Muscle of back (tissue), 11 donors: ENCODE results near the gene CACNA2D3. TPM values are rescaled to one million over a fixed set of nuclear protein-coding genes. Genes with fewer than 3 reads are reported as not detected.

Experiments
- DNase-seq, 3 donors: peaks; one replicate each; pipeline versions ENCODE4 v3.0.0 to v3.0.0-alpha.2; 2013
- polyA plus RNA-seq, 10 donors: library from polyadenylated mRNA; unstranded; fragments of 120-200 nt; gene quantifications; one replicate each; pipeline ENCODE4 v1.2.1, GENCODE V29; 2013; ENCODE audit not compliant: insufficient read length in 10 of 10

Gene CACNA2D3
- polyA plus RNA-seq, 10 donors, result 1.0 to 2.9 (median 1.9) TPM

DNA sequence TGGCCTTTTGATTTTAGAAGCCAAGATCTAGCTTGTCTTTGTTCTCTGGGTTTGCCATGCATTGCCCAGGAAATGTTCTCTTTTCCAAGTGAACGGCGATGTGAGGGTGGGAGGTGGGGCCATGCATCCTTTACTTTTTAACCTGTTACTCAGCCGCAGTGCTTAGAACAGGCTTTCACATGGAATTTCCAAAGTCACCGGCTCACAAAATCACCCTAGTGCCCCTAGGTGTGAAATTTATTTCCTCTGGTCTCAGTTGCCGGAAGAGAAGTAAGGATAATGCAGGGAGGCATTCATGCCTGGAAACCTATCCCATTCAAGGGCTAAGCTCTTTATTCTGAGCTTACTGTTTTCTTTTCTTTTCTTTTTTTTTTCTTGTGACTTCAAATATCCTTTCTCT is 93.2 kb downstream of the CACNA2D3 start:
- no peak for DNase-seq

GRCh38 chr3:54217828-54218227 is 95.5 kb downstream of the CACNA2D3 start:
- DNase-seq, result no peak

DNA sequence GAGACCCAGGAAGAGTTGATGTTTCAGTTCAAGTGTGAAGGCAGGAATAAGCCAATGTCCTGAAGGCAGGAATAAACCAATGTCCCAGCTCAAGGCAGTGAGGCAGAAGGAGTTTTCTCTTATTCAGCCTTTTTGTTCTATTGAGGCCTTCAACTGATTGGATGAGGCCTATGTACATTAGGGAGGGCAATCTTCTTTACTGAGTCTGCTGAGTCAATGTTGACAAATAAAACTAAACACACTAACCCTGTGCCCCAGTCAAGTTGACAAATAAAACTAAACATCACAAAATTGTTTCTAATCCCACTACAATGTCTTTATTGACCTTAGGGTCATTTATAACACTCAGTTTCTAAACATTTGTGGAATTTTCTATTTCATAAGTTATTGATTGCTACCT is 100.0 kb downstream of the CACNA2D3 start:
- no peak for DNase-seq

DNA sequence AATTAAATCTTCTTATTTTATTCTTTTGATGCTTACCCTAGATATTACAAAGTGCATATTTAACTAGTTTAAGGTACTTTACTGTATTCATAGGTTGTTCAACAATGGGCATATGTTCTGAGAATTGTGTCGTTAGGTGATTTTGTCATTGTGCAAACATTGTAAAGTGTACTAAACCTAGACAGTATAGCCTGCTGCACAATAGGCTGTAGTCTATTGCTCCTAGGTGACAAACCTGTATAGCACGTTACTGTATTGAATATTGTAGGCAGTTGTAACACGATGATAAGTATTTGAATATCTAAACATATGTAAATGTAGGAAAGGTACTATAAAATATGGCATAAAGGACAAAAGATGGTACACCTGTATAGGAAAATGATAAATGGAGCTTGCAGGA is 100.7 kb downstream of the CACNA2D3 start:
- no peak for DNase-seq

- no peak for DNase-seq
Observed at GRCh38 chr3:54225841-54226528, 103.6 kb downstream of the CACNA2D3 start.

GRCh38 chr3:54228806-54229205 is 106.5 kb downstream of the CACNA2D3 start:
- DNase-seq, result no peak

DNA sequence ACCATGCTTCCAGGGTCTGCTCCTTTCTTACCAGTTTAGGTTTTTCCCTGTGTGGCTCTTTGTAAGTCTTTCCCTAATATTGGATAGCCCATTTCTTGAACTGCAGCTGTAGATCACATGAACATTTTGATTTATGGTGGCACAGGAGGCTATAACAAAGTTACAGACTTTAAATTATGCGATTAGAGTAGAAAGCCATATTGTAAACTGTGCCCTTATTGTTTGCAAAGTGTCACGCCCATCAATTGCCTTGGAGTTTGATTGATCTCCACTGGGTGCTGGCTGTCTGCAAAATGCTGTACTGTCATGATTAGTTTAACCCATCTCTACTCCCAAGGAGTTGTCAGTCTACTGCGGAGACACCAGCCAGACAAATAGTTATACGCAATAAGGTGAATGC is 110.3 kb downstream of the CACNA2D3 start:
- no peak for DNase-seq

DNA sequence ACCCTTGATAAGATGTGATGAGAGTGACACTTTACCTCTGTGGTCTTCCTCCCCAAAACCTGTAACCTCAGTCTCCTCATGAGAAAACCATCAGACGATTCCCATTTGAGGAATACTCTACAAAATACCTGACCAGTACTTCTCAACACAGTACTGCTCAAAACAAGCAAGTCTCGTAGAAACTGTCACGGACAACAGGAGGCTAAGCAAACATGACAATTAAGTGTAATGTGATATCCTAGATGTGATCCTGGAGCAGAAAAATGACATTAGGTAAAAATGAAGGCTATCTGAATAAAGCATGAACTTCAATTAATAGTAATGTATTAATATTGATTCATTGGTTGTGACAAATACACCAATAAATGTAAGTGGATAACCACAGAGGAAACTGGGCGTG is 113.6 kb downstream of the CACNA2D3 start:
- no peak for DNase-seq

- DNase-seq, result no peak
Observed at GRCh38 chr3:54237109-54237508, 114.8 kb downstream of the CACNA2D3 start.

DNA sequence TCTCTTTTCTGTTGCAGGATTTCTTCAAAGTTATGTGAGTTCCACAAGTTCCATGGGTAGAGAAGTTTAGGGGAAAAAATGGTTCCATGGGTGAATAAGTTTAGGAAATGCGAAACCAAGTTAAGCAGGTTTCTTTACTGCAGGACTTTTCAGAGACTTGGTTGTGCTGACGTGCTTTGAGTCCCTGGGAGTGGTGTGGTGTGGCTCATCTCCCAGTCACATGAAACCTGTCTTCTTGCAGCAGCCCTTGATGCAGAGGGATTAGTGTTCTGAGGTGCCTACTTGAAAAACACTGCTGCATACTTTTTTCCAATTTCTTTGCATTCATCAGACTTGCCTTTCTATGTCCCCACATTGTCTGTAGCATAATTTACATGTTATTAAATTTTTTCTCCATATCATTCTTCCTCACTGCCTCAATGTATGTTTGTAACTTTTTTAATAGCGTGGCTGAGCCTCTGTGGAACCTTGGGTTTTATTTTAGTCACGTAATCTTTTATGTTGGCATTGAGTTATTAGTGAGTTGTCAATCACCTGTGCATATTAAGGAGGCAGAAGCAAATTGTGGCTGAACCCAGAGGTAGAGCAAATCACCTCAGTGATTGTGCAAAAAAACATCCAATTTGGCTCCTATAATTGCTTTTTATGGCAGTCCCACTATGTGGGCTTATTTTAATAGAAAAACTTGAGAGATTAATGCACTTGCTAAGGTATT is 115.6 kb downstream of the CACNA2D3 start:
- DNase-seq, result no peak

GRCh38 chr3:54240309-54240708 is 118.0 kb downstream of the CACNA2D3 start:
- DNase-seq, result no peak

- no peak for DNase-seq
Observed at GRCh38 chr3:54243056-54243931, 120.9 kb downstream of the CACNA2D3 start.

- no peak for DNase-seq
Observed at GRCh38 chr3:54243960-54244682, 121.8 kb downstream of the CACNA2D3 start.

GRCh38 chr3:54251705-54252104 is 129.4 kb downstream of the CACNA2D3 start:
- DNase-seq, result no peak

GRCh38 chr3:54257125-54257720 is 134.9 kb downstream of the CACNA2D3 start:
- DNase-seq, result no peak

- DNase-seq, result peak; percentile 22 to 71 (median 23)
Observed at GRCh38 chr3:54259636-54260035, 137.3 kb downstream of the CACNA2D3 start.

GRCh38 chr3:54261141-54261540 is 138.8 kb downstream of the CACNA2D3 start:
- peak; percentile 31 to 85 (median 67) for DNase-seq

GRCh38 chr3:54262541-54262940 is 140.2 kb downstream of the CACNA2D3 start:
- peak in 1 of 3 donors; percentile 39 for DNase-seq

- no peak for DNase-seq
Observed at GRCh38 chr3:54262946-54263345, 140.6 kb downstream of the CACNA2D3 start.

DNA sequence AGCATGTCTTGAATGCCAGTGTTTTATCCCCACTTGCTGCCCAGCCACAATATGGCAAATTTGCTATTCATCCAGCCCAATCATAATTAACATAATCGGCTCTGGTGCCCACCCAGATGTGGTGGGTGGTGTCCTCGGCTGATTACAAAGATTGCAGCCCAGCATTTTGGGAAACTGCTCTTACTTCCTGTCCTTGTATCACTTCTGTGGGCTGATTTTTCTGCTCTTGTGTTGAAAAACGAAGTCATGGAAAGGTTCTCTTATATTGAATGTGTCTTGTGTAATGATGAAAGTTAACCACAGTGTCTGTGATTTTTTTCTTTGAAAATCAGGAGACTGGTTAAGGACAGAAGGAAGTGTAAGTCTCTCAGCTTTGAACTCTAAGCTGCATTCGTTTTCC is 141.7 kb downstream of the CACNA2D3 start:
- DNase-seq, result no peak

GRCh38 chr3:54270816-54271526 is 148.6 kb downstream of the CACNA2D3 start:
- no peak for DNase-seq
